Measurements from ENCODE around the gene ODAM. TPM values are rescaled to one million over a fixed set of nuclear protein-coding genes. Genes with fewer than 3 reads are reported as not detected.
"Not testable (repeated sequence)": the region's sequence is repeated elsewhere in the genome, so short reads cannot be mapped to it uniquely, and the experiment has no call there.

The ODAM gene
- polyA plus RNA-seq, 3 donors = not detected

GRCh38 chr4:70203601-70204000, 8.1 kb downstream of the ODAM start:
- Mint-ChIP-seq H3K9me3 (no peaks in the 10 kb centered on the region), H3K4me1 (no peaks in the 10 kb centered on the region), H3K36me3 (no peaks in the 10 kb centered on the region), H3K4me3 (no peak overlapping the region), H3K27me3 (ENCODE audit: low read depth in 3 of 3) (peaks cover 0 to 2% (median 0%) of the 10 kb centered on the region in 3 donors), H3K27ac (no peak overlapping the region)
- H3K79me2 ChIP-seq (ENCODE audit: insufficient read depth, low read length) = no peaks in the 10 kb centered on the region
- no peak overlapping the region for H3K4me3 ChIP-seq (replicated peaks in 1 of 3; ENCODE audit: low read depth in 2 of 3, low read length in 3 of 3)
- intact Hi-C loops (cut with micrococcal nuclease) = no loop called here
- no peaks in the 10 kb centered on the region for H3K4me1 ChIP-seq (ENCODE audit: control insufficient read depth in 1 of 2, insufficient read depth in 2 of 2, low read length in 2 of 2)
- TF ChIP-seq, protein P1, sequence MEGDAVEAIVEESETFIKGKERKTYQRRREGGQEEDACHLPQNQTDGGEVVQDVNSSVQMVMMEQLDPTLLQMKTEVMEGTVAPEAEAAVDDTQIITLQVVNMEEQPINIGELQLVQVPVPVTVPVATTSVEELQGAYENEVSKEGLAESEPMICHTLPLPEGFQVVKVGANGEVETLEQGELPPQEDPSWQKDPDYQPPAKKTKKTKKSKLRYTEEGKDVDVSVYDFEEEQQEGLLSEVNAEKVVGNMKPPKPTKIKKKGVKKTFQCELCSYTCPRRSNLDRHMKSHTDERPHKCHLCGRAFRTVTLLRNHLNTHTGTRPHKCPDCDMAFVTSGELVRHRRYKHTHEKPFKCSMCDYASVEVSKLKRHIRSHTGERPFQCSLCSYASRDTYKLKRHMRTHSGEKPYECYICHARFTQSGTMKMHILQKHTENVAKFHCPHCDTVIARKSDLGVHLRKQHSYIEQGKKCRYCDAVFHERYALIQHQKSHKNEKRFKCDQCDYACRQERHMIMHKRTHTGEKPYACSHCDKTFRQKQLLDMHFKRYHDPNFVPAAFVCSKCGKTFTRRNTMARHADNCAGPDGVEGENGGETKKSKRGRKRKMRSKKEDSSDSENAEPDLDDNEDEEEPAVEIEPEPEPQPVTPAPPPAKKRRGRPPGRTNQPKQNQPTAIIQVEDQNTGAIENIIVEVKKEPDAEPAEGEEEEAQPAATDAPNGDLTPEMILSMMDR (IDR thresholded peaks at IDR 0.05) = no peak
- no peaks in the 10 kb centered on the region for H3K9me3 ChIP-seq (replicated peaks in 1 of 2; ENCODE audit: control insufficient read depth in 1 of 2, insufficient read depth in 1 of 2, low read length in 2 of 2)
- H3K27ac ChIP-seq (ENCODE audit: low read depth in 1 of 2, low read length in 2 of 2) = no peak overlapping the region
- no peak overlapping the region for H3K9ac ChIP-seq (ENCODE audit: insufficient read depth, low read length, poor library complexity, severe bottlenecking)
- no peaks in the 10 kb centered on the region for H4K20me1 ChIP-seq (ENCODE audit: insufficient read depth, low read length)
- no peak for DNase-seq
- no peaks in the 10 kb centered on the region for H3K27me3 ChIP-seq (ENCODE audit: control insufficient read depth in 2 of 2, insufficient read depth in 2 of 2, low read length in 2 of 2)
- WGBS (ENCODE audit: insufficient coverage) = no CpG with 5 or more reads among the region's 1 CpG
- no peaks in the 10 kb centered on the region for H3K36me3 ChIP-seq (replicated peaks in 1 of 2; ENCODE audit: control insufficient read depth in 1 of 2, insufficient read depth in 2 of 2, low read length in 2 of 2)
- no peak overlapping the region for H2AFZ ChIP-seq (ENCODE audit: insufficient read depth, low read depth, low read length, poor library complexity, severe bottlenecking)
- no peak overlapping the region for H3K4me2 ChIP-seq (replicated peaks; ENCODE audit: extremely low read depth, low read length, poor library complexity, severe bottlenecking)

- H3K4me1 Mint-ChIP-seq; H3K9me3 ChIP-seq (replicated peaks in 1 of 2; ENCODE audit: control insufficient read depth in 1 of 2, insufficient read depth in 1 of 2, low read length in 2 of 2); H3K9me3 Mint-ChIP-seq; H3K79me2 ChIP-seq (ENCODE audit: insufficient read depth, low read length); H3K36me3 ChIP-seq (replicated peaks in 1 of 2; ENCODE audit: control insufficient read depth in 1 of 2, insufficient read depth in 2 of 2, low read length in 2 of 2); H3K4me3 Mint-ChIP-seq; intact Hi-C loops (cut with micrococcal nuclease); H3K36me3 Mint-ChIP-seq; H3K9ac ChIP-seq (ENCODE audit: insufficient read depth, low read length, poor library complexity, severe bottlenecking); H2AFZ ChIP-seq (ENCODE audit: insufficient read depth, low read depth, low read length, poor library complexity, severe bottlenecking); H3K4me3 ChIP-seq (replicated peaks in 1 of 3; ENCODE audit: low read depth in 2 of 3, low read length in 3 of 3); H3K27me3 ChIP-seq (ENCODE audit: control insufficient read depth in 2 of 2, insufficient read depth in 2 of 2, low read length in 2 of 2); H3K4me1 ChIP-seq (ENCODE audit: control insufficient read depth in 1 of 2, insufficient read depth in 2 of 2, low read length in 2 of 2); H3K27ac Mint-ChIP-seq; H3K27me3 Mint-ChIP-seq (ENCODE audit: low read depth in 3 of 3); H3K27ac ChIP-seq (ENCODE audit: low read depth in 1 of 2, low read length in 2 of 2); DNase-seq; H3K4me2 ChIP-seq (replicated peaks; ENCODE audit: extremely low read depth, low read length, poor library complexity, severe bottlenecking); H4K20me1 ChIP-seq (ENCODE audit: insufficient read depth, low read length): not testable (repeated sequence)
- 97% methylated on average over 4 of the region's 4 CpGs for WGBS (ENCODE audit: insufficient coverage)
These were observed 17.2 kb downstream of the ODAM start for GRCh38 chr4:70212752-70213151.

DNA sequence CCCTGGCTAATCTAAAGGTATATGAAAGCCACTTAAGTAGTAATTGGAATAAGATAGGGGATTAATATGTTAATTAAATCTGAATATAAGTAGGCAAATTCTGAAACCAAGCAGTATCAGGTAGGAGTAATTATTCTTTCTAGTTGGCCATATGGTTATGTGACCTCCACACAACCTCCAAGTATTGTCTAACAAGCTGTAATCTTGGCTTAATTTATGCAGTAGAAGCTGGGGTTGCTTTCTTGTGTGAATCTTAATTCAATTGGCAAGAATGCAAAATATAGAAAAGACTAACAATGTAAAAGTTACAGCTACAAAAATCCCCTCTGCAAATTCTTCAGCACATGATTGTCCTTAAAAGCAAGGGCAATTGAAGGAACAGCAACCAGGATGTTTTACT, 20.6 kb downstream of the ODAM start:
- H3K4me2 ChIP-seq (replicated peaks; ENCODE audit: extremely low read depth, low read length, poor library complexity, severe bottlenecking); DNase-seq; H3K9me3 ChIP-seq (replicated peaks in 1 of 2; ENCODE audit: control insufficient read depth in 1 of 2, insufficient read depth in 1 of 2, low read length in 2 of 2); H3K79me2 ChIP-seq (ENCODE audit: insufficient read depth, low read length); intact Hi-C loops (cut with micrococcal nuclease); H3K36me3 ChIP-seq (replicated peaks in 1 of 2; ENCODE audit: control insufficient read depth in 1 of 2, insufficient read depth in 2 of 2, low read length in 2 of 2); H3K27ac ChIP-seq (ENCODE audit: low read depth in 1 of 2, low read length in 2 of 2); H3K27me3 ChIP-seq (ENCODE audit: control insufficient read depth in 2 of 2, insufficient read depth in 2 of 2, low read length in 2 of 2); H3K4me1 ChIP-seq (ENCODE audit: control insufficient read depth in 1 of 2, insufficient read depth in 2 of 2, low read length in 2 of 2); H2AFZ ChIP-seq (ENCODE audit: insufficient read depth, low read depth, low read length, poor library complexity, severe bottlenecking); H3K4me1 Mint-ChIP-seq; H3K27ac Mint-ChIP-seq; H3K36me3 Mint-ChIP-seq; H3K9ac ChIP-seq (ENCODE audit: insufficient read depth, low read length, poor library complexity, severe bottlenecking); H4K20me1 ChIP-seq (ENCODE audit: insufficient read depth, low read length); H3K4me3 ChIP-seq (replicated peaks in 1 of 3; ENCODE audit: low read depth in 2 of 3, low read length in 3 of 3); H3K4me3 Mint-ChIP-seq; H3K27me3 Mint-ChIP-seq (ENCODE audit: low read depth in 3 of 3): not testable (repeated sequence)
- peaks cover 0 to 13% (median 2%) of the 10 kb centered on the region in 7 donors for H3K9me3 Mint-ChIP-seq

GRCh38 chr4:70216550-70216949, 21.0 kb downstream of the ODAM start:
- H2AFZ ChIP-seq (ENCODE audit: insufficient read depth, low read depth, low read length, poor library complexity, severe bottlenecking); H3K4me1 ChIP-seq (ENCODE audit: control insufficient read depth in 1 of 2, insufficient read depth in 2 of 2, low read length in 2 of 2); H4K20me1 ChIP-seq (ENCODE audit: insufficient read depth, low read length); H3K4me3 ChIP-seq (replicated peaks in 1 of 3; ENCODE audit: low read depth in 2 of 3, low read length in 3 of 3); H3K4me3 Mint-ChIP-seq; H3K9ac ChIP-seq (ENCODE audit: insufficient read depth, low read length, poor library complexity, severe bottlenecking); H3K27me3 ChIP-seq (ENCODE audit: control insufficient read depth in 2 of 2, insufficient read depth in 2 of 2, low read length in 2 of 2); DNase-seq; H3K36me3 Mint-ChIP-seq; H3K36me3 ChIP-seq (replicated peaks in 1 of 2; ENCODE audit: control insufficient read depth in 1 of 2, insufficient read depth in 2 of 2, low read length in 2 of 2); H3K9me3 ChIP-seq (replicated peaks in 1 of 2; ENCODE audit: control insufficient read depth in 1 of 2, insufficient read depth in 1 of 2, low read length in 2 of 2); H3K27ac Mint-ChIP-seq; H3K4me1 Mint-ChIP-seq; H3K27me3 Mint-ChIP-seq (ENCODE audit: low read depth in 3 of 3); H3K27ac ChIP-seq (ENCODE audit: low read depth in 1 of 2, low read length in 2 of 2); H3K4me2 ChIP-seq (replicated peaks; ENCODE audit: extremely low read depth, low read length, poor library complexity, severe bottlenecking); intact Hi-C loops (cut with micrococcal nuclease); H3K79me2 ChIP-seq (ENCODE audit: insufficient read depth, low read length): not testable (repeated sequence)
- no CpG with 5 or more reads among the region's 1 CpG for WGBS (ENCODE audit: insufficient coverage)
- peaks cover 0 to 13% (median 2%) of the 10 kb centered on the region in 7 donors for H3K9me3 Mint-ChIP-seq

Data from CD14-positive monocyte (primary cell).